Prostate gland (tissue), 2 donors: ENCODE measurements around the gene PDE4D.

Experiments used
- POLR2A ChIP-seq: fragments of 450-650 bp; IDR thresholded peaks from one replicate; pipeline ENCODE4 v1.6.1; 2016; ENCODE audit warnings: antibody characterized with exemption, mild to moderate bottlenecking
- POLR2AphosphoS5 ChIP-seq: sonication (generic); formaldehyde crosslinking; IDR thresholded peaks from one replicate; pipeline ENCODE4 v1.6.1; 2017; ENCODE audit warnings: antibody characterized with exemption
- TF ChIP-seq, protein P1 (sequence below), 4 experiments: fragments of 200-600 bp in 2 of 4; fragments of 450-650 bp in 2 of 4; sonication (generic) in 2 of 4; IDR thresholded peaks; 1 replicate in 3 of 4; 2 replicates in 1 of 4; pipeline ENCODE4 v1.5.1; 2016 to 2019; ENCODE audit warnings: antibody characterized with exemption in 4 of 4, mild to moderate bottlenecking in 2 of 4, moderate library complexity in 2 of 4

GRCh38 chr5:59698207-59699178, 195.0 kb downstream of the PDE4D start:
- TF ChIP-seq, protein P1, sequence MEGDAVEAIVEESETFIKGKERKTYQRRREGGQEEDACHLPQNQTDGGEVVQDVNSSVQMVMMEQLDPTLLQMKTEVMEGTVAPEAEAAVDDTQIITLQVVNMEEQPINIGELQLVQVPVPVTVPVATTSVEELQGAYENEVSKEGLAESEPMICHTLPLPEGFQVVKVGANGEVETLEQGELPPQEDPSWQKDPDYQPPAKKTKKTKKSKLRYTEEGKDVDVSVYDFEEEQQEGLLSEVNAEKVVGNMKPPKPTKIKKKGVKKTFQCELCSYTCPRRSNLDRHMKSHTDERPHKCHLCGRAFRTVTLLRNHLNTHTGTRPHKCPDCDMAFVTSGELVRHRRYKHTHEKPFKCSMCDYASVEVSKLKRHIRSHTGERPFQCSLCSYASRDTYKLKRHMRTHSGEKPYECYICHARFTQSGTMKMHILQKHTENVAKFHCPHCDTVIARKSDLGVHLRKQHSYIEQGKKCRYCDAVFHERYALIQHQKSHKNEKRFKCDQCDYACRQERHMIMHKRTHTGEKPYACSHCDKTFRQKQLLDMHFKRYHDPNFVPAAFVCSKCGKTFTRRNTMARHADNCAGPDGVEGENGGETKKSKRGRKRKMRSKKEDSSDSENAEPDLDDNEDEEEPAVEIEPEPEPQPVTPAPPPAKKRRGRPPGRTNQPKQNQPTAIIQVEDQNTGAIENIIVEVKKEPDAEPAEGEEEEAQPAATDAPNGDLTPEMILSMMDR (IDR thresholded peaks at IDR 0.05), result no peak
- TF ChIP-seq POLR2A, result no peak
- TF ChIP-seq POLR2AphosphoS5, result no peak
